Sigmoid colon (tissue), 4 donors: ENCODE measurements around the gene SERPINB6.

ENCODE experiments used
- EP300 ChIP-seq, 4 donors: sonication (generic); formaldehyde crosslinking; IDR thresholded peaks; one replicate each; pipeline ENCODE4 v1.6.1; 2017; ENCODE audit warnings: antibody characterized with exemption in 4 of 4
- POLR2A ChIP-seq, 2 donors: fragments of 450-650 bp; IDR thresholded peaks; one replicate each; pipeline ENCODE4 v1.6.1; 2016; ENCODE audit warnings: antibody characterized with exemption in 2 of 2, mild to moderate bottlenecking in 2 of 2, moderate library complexity in 2 of 2
- POLR2AphosphoS5 ChIP-seq, 4 donors: sonication (generic); formaldehyde crosslinking; IDR thresholded peaks; one replicate each; pipeline ENCODE4 v1.6.1; 2017; ENCODE audit warnings: antibody characterized with exemption in 4 of 4
- TF ChIP-seq, protein P1 (sequence below), 4 experiments: fragments of 450-650 bp in 3 of 4; fragments of 200-600 bp in 1 of 4; IDR thresholded peaks; one replicate each; pipeline ENCODE4 v1.5.1; 2016 to 2019; ENCODE audit warnings: antibody characterized with exemption in 4 of 4, mild to moderate bottlenecking in 3 of 4, moderate library complexity in 2 of 4

DNA sequence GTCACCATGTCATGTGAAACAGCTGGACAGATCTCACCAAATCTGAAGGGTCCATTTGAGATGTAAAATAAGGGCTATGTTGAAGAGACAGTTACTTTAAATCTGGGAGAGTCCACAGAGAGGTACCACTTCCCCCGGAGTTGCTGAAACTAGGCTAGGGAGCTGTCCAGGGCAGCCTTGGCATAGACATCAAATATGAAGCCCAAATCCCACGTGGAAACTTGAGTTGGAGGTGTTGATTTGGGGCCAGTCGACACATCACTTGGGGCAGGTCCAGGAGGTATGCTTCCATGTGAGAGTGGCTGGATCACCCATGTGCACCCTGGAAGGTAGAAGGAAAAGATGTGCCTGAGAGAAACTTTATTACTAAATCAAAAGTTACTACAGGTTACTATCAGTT is 56.2 kb downstream of the SERPINB6 start:
- TF ChIP-seq, protein P1, sequence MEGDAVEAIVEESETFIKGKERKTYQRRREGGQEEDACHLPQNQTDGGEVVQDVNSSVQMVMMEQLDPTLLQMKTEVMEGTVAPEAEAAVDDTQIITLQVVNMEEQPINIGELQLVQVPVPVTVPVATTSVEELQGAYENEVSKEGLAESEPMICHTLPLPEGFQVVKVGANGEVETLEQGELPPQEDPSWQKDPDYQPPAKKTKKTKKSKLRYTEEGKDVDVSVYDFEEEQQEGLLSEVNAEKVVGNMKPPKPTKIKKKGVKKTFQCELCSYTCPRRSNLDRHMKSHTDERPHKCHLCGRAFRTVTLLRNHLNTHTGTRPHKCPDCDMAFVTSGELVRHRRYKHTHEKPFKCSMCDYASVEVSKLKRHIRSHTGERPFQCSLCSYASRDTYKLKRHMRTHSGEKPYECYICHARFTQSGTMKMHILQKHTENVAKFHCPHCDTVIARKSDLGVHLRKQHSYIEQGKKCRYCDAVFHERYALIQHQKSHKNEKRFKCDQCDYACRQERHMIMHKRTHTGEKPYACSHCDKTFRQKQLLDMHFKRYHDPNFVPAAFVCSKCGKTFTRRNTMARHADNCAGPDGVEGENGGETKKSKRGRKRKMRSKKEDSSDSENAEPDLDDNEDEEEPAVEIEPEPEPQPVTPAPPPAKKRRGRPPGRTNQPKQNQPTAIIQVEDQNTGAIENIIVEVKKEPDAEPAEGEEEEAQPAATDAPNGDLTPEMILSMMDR (IDR thresholded peaks at IDR 0.05) = no peak
- TF ChIP-seq POLR2A (IDR thresholded peaks at IDR 0.05) (no peak), EP300 (IDR thresholded peaks at IDR 0.05) (no peak), POLR2AphosphoS5 (IDR thresholded peaks at IDR 0.05) (no peak)
